ENCODE data around the gene TMSB15C. TPM values are rescaled to one million over a fixed set of nuclear protein-coding genes. Genes with fewer than 3 reads are reported as not detected.
"Not testable (repeated sequence)": the region's sequence is repeated elsewhere in the genome, so short reads cannot be mapped to it uniquely, and the experiment has no call there.

The TMSB15C gene
- total RNA-seq (4.6 and 7.5 TPM in 2 replicates), polyA plus RNA-seq (0.95 and 1.5 TPM in 2 replicates)

GRCh38 chrX:104075778-104076445 lies at the start of gene TMSB15C:
Gene TMSB15C (minus strand): TSS chrX:104076236.
- H3K79me2 ChIP-seq; H3K4me1 ChIP-seq (ENCODE audit: insufficient read depth); H3K9me3 ChIP-seq (ENCODE audit: low read depth); H3K36me3 ChIP-seq (replicated peaks; ENCODE audit: insufficient read depth, low read depth); H4K20me1 ChIP-seq (ENCODE audit: insufficient read depth, poor library complexity, severe bottlenecking); H3K27ac ChIP-seq; H3K27me3 ChIP-seq; H2AFZ ChIP-seq; H3K4me3 ChIP-seq; H3K9me2 ChIP-seq (replicated peaks; ENCODE audit: insufficient read depth); H3K4me2 ChIP-seq; DNase-seq (ENCODE audit: low spot score): not testable (repeated sequence)
- no CpG with 5 or more reads among the region's 46 CpGs for WGBS (ENCODE audit: low lambda C conversion rate, missing lambda C conversion rate)

- H3K4me3 ChIP-seq, result no peak overlapping the region
- no peak overlapping the region for H2AFZ ChIP-seq
- no peak overlapping the region for H3K4me2 ChIP-seq
- no peak for DNase-seq (ENCODE audit: low spot score)
- H3K9me3 ChIP-seq (ENCODE audit: low read depth), result no peaks in the 10 kb centered on the region
- no peaks in the 10 kb centered on the region for H4K20me1 ChIP-seq (ENCODE audit: insufficient read depth, poor library complexity, severe bottlenecking)
- TF ChIP-seq CTCF (IDR thresholded peaks at IDR 0.05; ENCODE audit: poor library complexity), result no peak
- TF ChIP-seq EZH2 (IDR thresholded peaks at IDR 0.05; ENCODE audit: borderline replicate concordance), result no peak
- TF ChIP-seq EZH2phosphoT487 (IDR thresholded peaks at IDR 0.05; ENCODE audit: low read depth, severe bottlenecking, unreplicated experiment), result no peak
- H3K9me2 ChIP-seq (replicated peaks; ENCODE audit: insufficient read depth), result no peaks in the 10 kb centered on the region
- H3K4me1 ChIP-seq (ENCODE audit: insufficient read depth), result no peaks in the 10 kb centered on the region
- H3K27me3 ChIP-seq, result no peaks in the 10 kb centered on the region
- H3K27ac ChIP-seq, result no peak overlapping the region
- H3K79me2 ChIP-seq, result no peaks in the 10 kb centered on the region
- no peaks in the 10 kb centered on the region for H3K36me3 ChIP-seq (replicated peaks; ENCODE audit: insufficient read depth, low read depth)
- 80% methylated on average over 5 of the region's 5 CpGs for WGBS (ENCODE audit: low lambda C conversion rate, missing lambda C conversion rate)
Measured at GRCh38 chrX:104122829-104123228, 46.8 kb upstream of the TMSB15C start.

- WGBS (ENCODE audit: low lambda C conversion rate, missing lambda C conversion rate), result 57% methylated on average over 1 of the region's 1 CpG
Measured at GRCh38 chrX:104118765-104119164, 42.7 kb upstream of the TMSB15C start.

GRCh38 chrX:104117759-104118158 lies 41.7 kb upstream of the TMSB15C start:
- no peak for DNase-seq (ENCODE audit: low spot score)
- Histone ChIP-seq H3K4me1 (ENCODE audit: insufficient read depth) (no peaks in the 10 kb centered on the region), H3K9me3 (ENCODE audit: low read depth) (no peaks in the 10 kb centered on the region), H3K9me2 (replicated peaks; ENCODE audit: insufficient read depth) (no peaks in the 10 kb centered on the region), H3K27me3 (no peaks in the 10 kb centered on the region), H3K79me2 (no peaks in the 10 kb centered on the region), H3K4me2 (no peak overlapping the region), H3K4me3 (no peak overlapping the region), H4K20me1 (ENCODE audit: insufficient read depth, poor library complexity, severe bottlenecking) (no peaks in the 10 kb centered on the region), H2AFZ (no peak overlapping the region), H3K36me3 (replicated peaks; ENCODE audit: insufficient read depth, low read depth) (no peaks in the 10 kb centered on the region), H3K27ac (no peak overlapping the region)
- TF ChIP-seq EZH2 (IDR thresholded peaks at IDR 0.05; ENCODE audit: borderline replicate concordance) (no peak), CTCF (IDR thresholded peaks at IDR 0.05; ENCODE audit: poor library complexity) (no peak), EZH2phosphoT487 (IDR thresholded peaks at IDR 0.05; ENCODE audit: low read depth, severe bottlenecking, unreplicated experiment) (no peak)

More at GRCh38 chrX:104118765-104119164, 42.7 kb upstream of the TMSB15C start:
- H3K4me3 ChIP-seq, result no peak overlapping the region
- H3K27me3 ChIP-seq, result no peaks in the 10 kb centered on the region
- no peak overlapping the region for H3K4me2 ChIP-seq
- H3K27ac ChIP-seq, result no peak overlapping the region
- no peaks in the 10 kb centered on the region for H3K36me3 ChIP-seq (replicated peaks; ENCODE audit: insufficient read depth, low read depth)
- no peaks in the 10 kb centered on the region for H3K9me3 ChIP-seq (ENCODE audit: low read depth)
- no peak for DNase-seq (ENCODE audit: low spot score)
- H3K79me2 ChIP-seq, result no peaks in the 10 kb centered on the region
- no peak overlapping the region for H2AFZ ChIP-seq
- TF ChIP-seq EZH2 (IDR thresholded peaks at IDR 0.05; ENCODE audit: borderline replicate concordance) (no peak), CTCF (IDR thresholded peaks at IDR 0.05; ENCODE audit: poor library complexity) (no peak), EZH2phosphoT487 (IDR thresholded peaks at IDR 0.05; ENCODE audit: low read depth, severe bottlenecking, unreplicated experiment) (no peak)
- H4K20me1 ChIP-seq (ENCODE audit: insufficient read depth, poor library complexity, severe bottlenecking), result no peaks in the 10 kb centered on the region
- H3K4me1 ChIP-seq (ENCODE audit: insufficient read depth), result no peaks in the 10 kb centered on the region
- no peaks in the 10 kb centered on the region for H3K9me2 ChIP-seq (replicated peaks; ENCODE audit: insufficient read depth)

Data from hepatocyte (in vitro differentiated cells).